NCI-H526 treated with DMSO at 0.1 percent for 48 hours (cell line): Measurements from ENCODE around the gene WDR1.
A peak's percentile ranks its signal among the peaks of the same experiment; 100 is the strongest.
"Not testable (repeated sequence)": the region's sequence is repeated elsewhere in the genome, so short reads cannot be mapped to it uniquely, and the experiment has no call there.

Experiments
- DNase-seq: peaks from one replicate; lab custom pipeline; 2025; lab: John Stamatoyannopoulos, UW

WDR1 gene

GRCh38 chr4:10130178-10130888 lies 13.7 kb upstream of the WDR1 start:
- DNase-seq, result no peak

GRCh38 chr4:10129196-10130177 lies 12.9 kb upstream of the WDR1 start:
- no peak for DNase-seq

DNA sequence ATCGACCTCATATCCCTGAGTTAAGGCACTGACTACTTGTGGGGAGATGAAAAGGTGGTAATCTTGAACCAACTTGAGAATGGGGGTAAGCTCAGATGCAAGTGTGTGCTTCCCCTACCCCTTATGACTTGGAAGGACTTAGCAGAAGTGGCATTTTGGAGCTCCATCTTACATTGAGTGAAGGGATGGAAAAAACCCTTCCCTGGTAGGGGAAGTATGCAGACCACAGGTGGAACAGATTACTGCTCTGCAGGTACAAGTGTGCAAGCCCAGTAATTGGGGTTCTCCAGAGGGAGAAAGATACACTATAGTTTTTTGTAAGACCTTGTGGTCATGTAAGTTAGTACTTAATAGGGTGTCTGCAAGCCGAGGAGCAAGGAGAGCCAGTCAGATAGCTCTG lies 12.2 kb upstream of the WDR1 start:
- no peak for DNase-seq

DNA sequence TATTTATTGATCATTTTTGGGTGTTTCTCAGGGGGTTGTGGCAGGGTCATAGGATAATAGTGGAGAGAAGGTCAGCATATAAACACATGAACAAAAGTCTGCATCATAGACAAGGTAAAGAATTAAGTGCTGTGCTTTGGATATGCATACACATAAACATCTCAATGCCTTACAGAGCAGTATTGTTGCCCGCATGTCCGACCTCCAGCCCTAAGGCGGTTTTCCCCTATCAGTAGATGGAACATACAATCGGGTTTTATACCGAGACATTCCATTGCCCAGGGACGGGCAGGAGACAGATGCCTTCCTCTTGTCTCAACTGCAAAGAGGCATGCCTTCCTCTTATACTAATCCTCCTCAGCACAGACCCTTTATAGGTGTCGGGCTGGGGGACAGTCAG lies 10.9 kb upstream of the WDR1 start:
- not testable (repeated sequence) for DNase-seq

GRCh38 chr4:10124167-10124930 lies 7.8 kb upstream of the WDR1 start:
- no peak for DNase-seq

- no peak for DNase-seq
Observed at GRCh38 chr4:10123227-10124101, 6.9 kb upstream of the WDR1 start.

DNA sequence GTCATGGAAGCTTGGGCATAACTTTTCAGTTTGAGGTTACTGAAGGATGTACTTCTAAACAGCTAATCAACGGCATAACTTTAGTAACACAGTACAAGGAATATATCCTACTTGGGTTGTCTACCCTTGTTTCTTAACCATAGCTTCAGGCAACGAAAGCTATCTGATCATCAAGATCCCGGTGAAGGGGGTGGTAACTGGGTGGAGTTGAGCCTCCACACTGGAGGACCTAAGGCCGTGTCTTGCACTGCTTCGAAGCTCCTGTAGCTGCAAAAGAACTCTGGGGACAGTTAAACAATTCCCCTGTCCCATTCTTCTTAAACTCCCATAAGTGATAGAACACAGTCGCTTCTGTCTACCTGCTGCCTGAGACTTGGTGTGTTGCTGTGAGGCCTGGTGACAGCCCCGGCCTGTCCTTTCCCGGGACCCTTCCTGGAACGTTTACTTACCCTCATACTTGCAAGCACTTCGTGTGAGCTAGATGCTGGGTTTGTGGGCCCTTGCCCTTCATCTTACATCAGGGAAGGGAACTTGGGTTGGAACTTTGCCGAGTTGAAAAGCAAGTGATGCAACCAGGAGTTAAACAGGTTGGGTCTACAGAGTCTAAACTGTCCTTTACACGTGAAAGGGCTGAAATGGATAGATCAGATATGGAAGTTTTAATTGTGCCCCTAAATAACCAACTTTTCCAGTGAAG lies 5.8 kb upstream of the WDR1 start:
- DNase-seq, result no peak

- no peak for DNase-seq
Observed at GRCh38 chr4:10121568-10122208, 5.1 kb upstream of the WDR1 start.

DNA sequence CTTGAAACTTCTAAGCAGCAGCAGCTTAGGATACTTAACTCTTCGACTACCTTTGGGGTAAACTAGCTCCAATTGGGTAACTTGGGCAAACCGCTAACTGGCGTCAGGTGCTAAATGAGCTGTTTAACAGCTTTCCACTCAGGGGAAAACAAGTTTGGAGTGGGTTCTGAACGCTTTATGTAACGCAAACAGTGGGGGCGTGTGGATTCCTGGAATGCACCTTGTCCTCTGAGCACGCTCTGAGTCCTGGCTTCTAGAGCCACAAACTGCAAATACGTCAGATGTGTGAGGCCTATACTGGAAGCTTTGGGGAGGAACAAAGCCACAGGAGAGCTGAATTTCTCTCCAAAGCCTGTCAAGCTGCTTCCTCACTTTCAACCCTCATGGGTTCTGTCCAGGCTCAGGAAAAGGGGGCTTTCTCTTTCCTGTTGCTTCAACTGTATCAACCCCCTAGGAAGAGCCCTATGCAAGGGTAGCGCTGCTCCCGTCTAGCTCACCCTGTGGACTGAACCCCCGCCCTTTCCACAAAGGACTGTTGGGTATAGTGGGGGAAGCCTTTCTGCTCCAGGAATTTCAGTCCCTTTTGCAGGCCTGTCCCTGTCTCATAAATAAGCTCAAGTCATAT lies 4.5 kb upstream of the WDR1 start:
- no peak for DNase-seq

DNA sequence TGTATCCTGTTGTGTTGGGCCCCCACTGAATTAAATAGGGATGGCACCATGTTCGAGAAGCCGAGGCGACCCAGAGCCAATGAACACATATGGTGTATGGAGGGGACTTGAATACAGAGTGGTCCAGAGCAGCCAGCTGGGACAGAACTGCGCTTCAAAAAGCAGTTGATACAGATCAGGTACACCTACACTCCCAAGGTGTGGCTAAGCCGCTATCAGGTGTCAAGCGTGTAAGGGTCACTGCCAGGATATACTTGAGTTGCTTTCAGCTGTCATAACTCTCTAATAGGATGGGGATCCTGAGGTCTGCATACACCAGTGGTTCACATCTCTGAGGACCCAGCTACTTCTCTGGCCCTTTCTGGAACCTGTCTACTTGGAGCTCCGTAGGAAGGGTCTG lies 3.2 kb upstream of the WDR1 start:
- no peak for DNase-seq

GRCh38 chr4:10119278-10119677 lies 2.7 kb upstream of the WDR1 start:
- no peak for DNase-seq

DNA sequence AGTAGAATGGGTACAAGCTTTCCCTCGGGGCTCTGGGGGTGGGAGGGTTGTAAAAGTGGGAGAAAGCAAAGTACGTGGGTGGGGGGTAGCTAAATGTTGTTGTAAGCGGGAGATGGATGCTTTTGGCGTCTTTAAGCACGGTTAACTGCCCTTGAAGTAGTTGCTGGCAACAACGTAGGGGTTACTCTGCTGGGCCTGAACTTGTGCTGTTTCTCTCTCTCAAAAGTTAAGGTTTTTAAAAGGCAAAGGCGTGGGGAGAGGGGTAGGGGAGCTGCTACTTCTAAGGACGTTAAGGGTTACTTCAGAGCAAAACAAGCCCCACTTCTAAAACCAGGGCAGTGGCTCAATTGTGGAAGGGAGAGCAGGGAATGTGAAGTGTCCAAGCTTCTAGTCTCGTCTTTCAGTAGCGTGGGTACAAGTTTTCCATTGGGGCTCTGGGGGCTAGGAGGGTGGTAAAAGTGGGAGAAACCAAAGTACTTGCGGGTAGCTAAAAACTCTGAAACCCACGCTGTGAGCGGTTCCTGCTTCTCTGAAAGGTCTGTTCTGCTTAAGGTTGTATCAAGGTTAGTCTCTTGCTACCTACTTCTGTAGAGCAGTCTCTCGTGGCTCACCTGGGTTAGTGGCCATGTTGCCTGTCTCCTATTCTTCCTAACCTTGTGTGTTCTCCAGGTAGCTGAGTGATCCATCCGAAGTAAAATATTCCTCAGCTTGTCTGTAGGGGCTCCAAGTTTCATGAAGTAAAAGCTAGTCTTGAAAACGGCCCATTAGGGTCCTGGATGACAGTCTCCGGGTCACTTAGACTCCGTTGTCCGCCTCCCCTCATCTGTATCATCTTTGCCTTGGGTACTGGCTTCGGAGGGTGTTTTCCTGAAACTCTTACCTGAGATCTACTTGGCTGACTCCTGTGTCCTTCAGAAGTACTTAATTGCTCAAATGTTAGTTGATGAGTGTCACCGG lies 1.7 kb upstream of the WDR1 start:
- no peak for DNase-seq

DNA sequence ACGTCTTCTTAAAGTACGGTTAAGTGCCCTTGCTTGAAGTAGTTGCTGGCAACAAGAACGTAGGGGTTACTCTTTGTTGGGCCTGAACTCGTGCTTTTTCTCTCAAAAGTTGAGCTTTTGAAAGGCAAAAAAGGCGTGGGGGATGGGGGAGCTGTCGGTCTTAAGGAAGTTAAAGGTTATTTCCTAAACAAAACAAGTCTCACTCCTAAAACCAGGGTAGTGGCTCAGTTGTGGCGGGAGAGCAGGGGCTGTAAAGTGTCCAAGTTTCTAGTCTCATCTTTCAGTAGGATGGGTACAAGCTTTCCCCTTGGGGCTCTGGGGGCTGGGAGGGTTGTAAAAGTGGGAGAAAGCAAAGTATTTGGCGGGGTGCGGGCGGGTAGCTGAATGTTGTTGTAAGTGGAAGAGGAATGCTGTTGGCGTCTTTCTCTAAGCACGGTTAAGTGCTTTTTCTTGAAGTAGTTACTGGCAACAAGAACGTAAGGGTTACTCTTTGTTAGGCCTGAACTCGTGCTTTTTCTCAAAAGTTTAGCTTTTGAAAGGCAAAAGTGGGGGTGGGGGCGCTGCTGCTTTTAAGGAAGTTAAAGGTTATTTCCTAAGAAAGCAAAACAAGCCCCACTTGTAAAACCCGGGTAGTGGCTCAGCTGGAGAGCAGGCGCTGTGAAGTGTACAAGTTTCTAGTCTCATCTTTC lies 904 bp upstream of the WDR1 start:
- DNase-seq, result no peak

DNA sequence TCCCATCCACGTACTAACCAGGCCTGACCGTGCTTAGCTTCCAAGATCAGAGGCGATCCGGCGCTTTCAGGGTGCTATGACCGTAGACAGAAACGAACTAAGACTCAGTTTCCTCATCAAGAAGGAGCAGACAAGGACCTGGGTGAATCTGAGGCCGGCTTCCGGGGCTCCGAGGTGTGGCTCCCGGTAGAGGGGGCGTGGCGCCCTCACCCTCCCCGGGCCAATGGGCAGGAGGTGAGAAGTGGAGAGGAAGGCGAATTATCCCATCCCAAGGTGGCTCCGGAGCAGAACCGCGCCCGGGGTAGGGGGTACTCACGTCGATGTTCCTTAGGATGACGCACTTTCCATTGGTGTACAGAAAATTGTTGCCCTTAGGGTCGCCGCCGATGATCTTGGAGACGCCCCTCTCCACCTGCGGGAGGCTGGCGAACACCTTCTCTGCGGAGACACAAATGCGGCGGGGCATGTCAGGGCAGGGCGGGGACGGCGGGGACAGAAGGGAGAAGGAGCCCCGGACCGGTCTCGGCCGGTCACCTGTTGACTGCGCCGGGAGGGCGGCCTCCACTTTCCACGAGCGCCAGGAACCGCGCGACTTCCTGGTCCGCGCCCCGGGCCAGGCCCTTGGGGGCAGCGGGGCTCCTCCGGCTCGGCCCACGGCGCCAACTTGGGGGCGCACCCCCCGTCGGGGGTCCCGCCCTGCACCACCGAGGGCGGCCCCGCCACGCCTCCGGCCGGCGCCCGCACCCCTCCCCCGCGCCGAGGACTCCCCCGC lies 616 bp downstream of the WDR1 start:
- peak; percentile 22 for DNase-seq

DNA sequence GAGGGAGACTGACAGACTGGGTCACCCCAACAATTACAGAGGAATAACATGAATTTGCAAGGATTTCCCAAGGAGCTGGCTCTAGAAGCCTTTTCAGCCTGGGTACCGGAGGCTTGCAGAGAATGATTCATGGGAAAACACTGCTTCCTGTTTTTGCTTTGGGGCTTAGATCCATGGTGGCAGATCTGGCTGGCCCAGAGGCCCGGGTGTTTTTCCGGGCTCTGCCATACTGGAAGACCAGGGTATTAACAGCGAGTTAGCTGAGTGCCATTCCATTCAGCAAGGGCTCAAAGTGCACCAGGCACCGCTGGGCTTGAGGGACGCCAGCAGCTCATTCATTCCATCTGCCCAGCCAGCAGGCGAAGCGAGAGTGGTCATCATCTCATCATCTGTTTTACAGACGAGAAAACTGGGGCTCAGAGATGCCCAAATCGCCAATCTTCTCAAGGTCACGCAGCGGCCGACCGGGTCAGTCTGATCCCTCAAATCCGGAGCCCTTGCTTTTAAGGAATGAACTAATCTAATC lies 1.3 kb downstream of the WDR1 start:
- DNase-seq, result no peak

DNA sequence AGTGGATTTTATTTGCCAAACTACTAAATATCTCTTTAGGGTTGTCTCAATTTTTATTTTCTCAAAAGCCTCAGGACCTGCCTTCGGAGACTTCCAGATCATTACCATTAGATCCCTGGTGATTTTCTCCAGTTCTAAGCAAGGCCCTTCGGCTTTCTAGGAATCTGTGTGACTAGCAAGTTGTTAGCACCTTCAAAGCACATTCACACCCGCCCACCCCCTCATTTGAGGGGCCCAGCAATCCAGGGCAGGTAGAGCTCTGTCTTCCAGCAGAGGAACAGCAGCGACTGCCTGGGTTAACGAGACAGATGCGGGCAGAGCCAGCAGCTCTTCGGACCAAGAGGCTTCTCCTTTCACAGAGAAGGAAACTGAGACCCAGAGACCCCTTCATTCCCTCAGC lies 2.0 kb downstream of the WDR1 start:
- DNase-seq, result no peak

DNA sequence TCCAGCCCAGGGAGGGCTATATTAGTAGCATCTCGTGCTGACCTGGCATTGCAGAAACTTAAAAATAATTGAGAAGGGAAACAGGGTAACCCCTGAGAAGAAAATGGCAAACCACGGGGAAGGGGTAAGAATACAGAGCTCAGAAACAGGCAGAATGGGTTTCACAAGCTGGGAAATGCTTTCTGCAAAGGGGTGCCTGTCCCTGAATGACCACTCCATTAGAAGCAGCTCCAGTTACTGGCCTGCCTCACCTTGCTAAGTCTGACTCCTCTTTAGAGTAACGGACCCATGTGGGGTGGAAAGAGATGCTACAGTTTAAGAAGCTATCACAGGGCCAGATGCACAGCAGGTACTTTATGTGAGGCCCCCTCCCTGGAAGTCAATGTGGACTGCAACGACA lies 2.5 kb downstream of the WDR1 start:
- DNase-seq, result no peak
